GM12875 (cell line): Measurements from ENCODE around the gene MED25.

Source experiments
- H3K4me3 ChIP-seq: one replicate; pipeline ENCODE4 v1.5.1; 2011; ENCODE audit warnings: low read depth, low read length, control low read depth
- TF ChIP-seq, protein P1 (sequence below): IDR thresholded peaks from 2 replicates; pipeline ENCODE4 v1.5.1; 2011; ENCODE audit warnings: low read depth, mild to moderate bottlenecking, control low read depth, inconsistent platforms, low read length, moderate library complexity, borderline replicate concordance; ENCODE audit not compliant: insufficient read depth

The MED25 gene

DNA sequence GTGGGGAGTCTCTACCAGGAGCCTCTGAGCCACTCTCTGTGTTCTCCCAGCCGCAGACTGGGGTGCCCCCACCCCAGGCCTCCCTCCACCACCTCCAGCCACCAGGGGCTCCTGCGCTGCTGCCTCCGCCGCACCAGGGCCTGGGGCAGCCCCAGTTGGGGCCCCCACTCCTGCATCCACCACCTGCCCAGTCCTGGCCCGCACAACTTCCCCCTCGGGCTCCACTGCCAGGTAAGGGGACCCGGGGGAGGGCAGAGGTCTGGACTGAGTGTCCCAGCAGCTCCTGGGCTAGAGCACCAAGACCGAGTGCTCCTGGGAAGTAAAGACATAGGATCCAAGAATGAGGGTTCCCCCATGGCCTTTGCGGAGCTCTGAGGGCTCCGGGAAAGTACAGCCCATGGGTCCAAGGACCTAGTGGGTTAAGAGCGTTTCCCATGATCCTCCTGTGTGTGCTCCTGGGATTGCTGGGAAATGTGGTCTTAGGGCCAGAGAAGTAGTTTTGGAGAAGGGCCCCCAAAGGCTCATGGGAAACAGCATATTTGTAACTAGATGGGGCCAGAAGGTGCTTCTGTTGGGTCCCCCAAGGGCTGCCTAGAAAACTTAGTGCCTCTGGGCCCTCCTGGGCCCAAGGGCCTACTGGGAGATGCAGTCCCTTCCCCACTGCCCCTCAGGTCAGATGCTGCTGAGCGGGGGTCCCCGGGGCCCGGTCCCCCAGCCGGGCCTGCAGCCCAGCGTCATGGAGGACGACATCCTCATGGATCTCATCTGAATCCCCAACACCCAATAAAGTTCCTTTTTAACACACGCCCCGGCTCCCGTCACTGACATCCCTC, 18.3 kb downstream of the MED25 start:
- TF ChIP-seq, protein P1, sequence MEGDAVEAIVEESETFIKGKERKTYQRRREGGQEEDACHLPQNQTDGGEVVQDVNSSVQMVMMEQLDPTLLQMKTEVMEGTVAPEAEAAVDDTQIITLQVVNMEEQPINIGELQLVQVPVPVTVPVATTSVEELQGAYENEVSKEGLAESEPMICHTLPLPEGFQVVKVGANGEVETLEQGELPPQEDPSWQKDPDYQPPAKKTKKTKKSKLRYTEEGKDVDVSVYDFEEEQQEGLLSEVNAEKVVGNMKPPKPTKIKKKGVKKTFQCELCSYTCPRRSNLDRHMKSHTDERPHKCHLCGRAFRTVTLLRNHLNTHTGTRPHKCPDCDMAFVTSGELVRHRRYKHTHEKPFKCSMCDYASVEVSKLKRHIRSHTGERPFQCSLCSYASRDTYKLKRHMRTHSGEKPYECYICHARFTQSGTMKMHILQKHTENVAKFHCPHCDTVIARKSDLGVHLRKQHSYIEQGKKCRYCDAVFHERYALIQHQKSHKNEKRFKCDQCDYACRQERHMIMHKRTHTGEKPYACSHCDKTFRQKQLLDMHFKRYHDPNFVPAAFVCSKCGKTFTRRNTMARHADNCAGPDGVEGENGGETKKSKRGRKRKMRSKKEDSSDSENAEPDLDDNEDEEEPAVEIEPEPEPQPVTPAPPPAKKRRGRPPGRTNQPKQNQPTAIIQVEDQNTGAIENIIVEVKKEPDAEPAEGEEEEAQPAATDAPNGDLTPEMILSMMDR: no peak
- H3K4me3 ChIP-seq: no peak overlapping the region

DNA sequence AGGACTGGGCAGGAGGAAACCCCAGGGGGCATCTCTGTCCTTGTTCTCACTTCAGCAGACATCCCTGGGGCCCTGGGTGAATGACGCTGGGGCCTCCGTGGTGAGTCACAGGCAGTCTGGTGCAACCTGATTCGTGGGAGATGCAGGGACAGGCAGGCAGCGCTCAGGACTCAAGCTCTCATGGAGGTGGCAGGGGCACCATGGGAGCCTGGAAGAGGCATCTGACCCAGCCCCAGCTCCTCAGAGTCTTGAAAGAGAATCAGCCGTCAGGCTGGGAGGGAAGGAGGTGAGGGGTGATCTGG, 18.9 kb downstream of the MED25 start:
- TF ChIP-seq, protein P1: no peak
- no peak overlapping the region for H3K4me3 ChIP-seq

GRCh38 chr19:49837425-49837824, 19.3 kb downstream of the MED25 start:
- H3K4me3 ChIP-seq: no peak overlapping the region
- TF ChIP-seq, protein P1: no peak

GRCh38 chr19:49838885-49839588, 20.9 kb downstream of the MED25 start:
- H3K4me3 ChIP-seq: no peak overlapping the region
- TF ChIP-seq, protein P1: no peak

DNA sequence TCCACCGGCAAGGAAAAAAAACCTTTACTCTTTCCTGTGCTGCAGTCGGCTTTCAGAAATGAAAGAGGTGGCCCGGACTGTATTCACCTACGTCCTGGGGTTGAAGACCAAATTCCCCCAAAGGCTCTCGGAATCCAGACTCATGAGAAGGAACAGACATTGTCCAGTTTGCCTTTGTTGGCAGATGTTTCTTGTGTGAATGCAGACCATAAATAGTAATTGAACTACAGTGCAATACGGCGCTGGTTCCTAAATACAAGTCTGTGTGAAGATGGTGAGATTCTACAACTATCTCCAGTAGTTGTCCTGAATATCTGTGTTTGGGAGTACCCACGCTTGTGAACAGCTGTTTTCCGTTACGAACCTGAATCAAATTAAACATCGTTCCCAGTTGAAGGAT, 21.6 kb downstream of the MED25 start:
- H3K4me3 ChIP-seq: no peak overlapping the region
- TF ChIP-seq, protein P1: no peak

GRCh38 chr19:49840321-49840720, 22.2 kb downstream of the MED25 start:
- no peak overlapping the region for H3K4me3 ChIP-seq
- TF ChIP-seq, protein P1: no peak
